Gastroesophageal sphincter (tissue), 3 donors: ENCODE measurements around the gene RAB11FIP3.

Source experiments
- POLR2A ChIP-seq, 2 donors: fragments of 450-650 bp; IDR thresholded peaks; one replicate each; pipeline ENCODE4 v1.6.1; 2017; ENCODE audit warnings: antibody characterized with exemption in 2 of 2, mild to moderate bottlenecking in 2 of 2, moderate library complexity in 1 of 2
- TF ChIP-seq, protein P1 (sequence below), 4 experiments: fragments of 200-600 bp in 2 of 4; fragments of 450-650 bp in 2 of 4; sonication (generic) in 1 of 4; IDR thresholded peaks; one replicate each; pipeline ENCODE4 v1.5.1; 2017 to 2019; ENCODE audit warnings: antibody characterized with exemption in 4 of 4, mild to moderate bottlenecking in 2 of 4, moderate library complexity in 2 of 4

GRCh38 chr16:521381-522210 is 96.1 kb downstream of the RAB11FIP3 start:
- TF ChIP-seq, protein P1, sequence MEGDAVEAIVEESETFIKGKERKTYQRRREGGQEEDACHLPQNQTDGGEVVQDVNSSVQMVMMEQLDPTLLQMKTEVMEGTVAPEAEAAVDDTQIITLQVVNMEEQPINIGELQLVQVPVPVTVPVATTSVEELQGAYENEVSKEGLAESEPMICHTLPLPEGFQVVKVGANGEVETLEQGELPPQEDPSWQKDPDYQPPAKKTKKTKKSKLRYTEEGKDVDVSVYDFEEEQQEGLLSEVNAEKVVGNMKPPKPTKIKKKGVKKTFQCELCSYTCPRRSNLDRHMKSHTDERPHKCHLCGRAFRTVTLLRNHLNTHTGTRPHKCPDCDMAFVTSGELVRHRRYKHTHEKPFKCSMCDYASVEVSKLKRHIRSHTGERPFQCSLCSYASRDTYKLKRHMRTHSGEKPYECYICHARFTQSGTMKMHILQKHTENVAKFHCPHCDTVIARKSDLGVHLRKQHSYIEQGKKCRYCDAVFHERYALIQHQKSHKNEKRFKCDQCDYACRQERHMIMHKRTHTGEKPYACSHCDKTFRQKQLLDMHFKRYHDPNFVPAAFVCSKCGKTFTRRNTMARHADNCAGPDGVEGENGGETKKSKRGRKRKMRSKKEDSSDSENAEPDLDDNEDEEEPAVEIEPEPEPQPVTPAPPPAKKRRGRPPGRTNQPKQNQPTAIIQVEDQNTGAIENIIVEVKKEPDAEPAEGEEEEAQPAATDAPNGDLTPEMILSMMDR (IDR thresholded peaks at IDR 0.05): no peak
- no peak for TF ChIP-seq POLR2A (IDR thresholded peaks at IDR 0.05)
